ENCODE data around the gene ARRB1. TPM values are rescaled to one million over a fixed set of nuclear protein-coding genes. Genes with fewer than 3 reads are reported as not detected.

Gene ARRB1
- total RNA-seq, 1 donor, result 14.5 TPM

- no peaks in the 10 kb centered on the region for H4K20me1 ChIP-seq (ENCODE audit: insufficient read depth, low read length)
- no peaks in the 10 kb centered on the region for H3K4me1 ChIP-seq (ENCODE audit: insufficient read depth, low read length)
- no peaks in the 10 kb centered on the region for H3K79me2 ChIP-seq (ENCODE audit: insufficient read depth, low read length)
- TF ChIP-seq, protein P1, sequence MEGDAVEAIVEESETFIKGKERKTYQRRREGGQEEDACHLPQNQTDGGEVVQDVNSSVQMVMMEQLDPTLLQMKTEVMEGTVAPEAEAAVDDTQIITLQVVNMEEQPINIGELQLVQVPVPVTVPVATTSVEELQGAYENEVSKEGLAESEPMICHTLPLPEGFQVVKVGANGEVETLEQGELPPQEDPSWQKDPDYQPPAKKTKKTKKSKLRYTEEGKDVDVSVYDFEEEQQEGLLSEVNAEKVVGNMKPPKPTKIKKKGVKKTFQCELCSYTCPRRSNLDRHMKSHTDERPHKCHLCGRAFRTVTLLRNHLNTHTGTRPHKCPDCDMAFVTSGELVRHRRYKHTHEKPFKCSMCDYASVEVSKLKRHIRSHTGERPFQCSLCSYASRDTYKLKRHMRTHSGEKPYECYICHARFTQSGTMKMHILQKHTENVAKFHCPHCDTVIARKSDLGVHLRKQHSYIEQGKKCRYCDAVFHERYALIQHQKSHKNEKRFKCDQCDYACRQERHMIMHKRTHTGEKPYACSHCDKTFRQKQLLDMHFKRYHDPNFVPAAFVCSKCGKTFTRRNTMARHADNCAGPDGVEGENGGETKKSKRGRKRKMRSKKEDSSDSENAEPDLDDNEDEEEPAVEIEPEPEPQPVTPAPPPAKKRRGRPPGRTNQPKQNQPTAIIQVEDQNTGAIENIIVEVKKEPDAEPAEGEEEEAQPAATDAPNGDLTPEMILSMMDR (IDR thresholded peaks at IDR 0.05; ENCODE audit: extremely low read depth, low read depth, low read length), result no peak
- no peaks in the 10 kb centered on the region for H3K9me3 ChIP-seq (ENCODE audit: low read depth, low read length)
- DNase-seq (ENCODE audit: insufficient read length, low spot score, missing footprints), result peak; percentile 68
- H3K4me3 ChIP-seq (ENCODE audit: insufficient read depth, low read length), result no peak overlapping the region
- peaks cover 17% of the 10 kb centered on the region for H3K27me3 ChIP-seq (ENCODE audit: insufficient read depth, low read length)
- no peak overlapping the region for H3K27ac ChIP-seq (ENCODE audit: low read depth, low read length)
- H2AFZ ChIP-seq (ENCODE audit: low read length), result no peak overlapping the region
- H3K36me3 ChIP-seq (ENCODE audit: insufficient read depth, low read length), result no peaks in the 10 kb centered on the region
- no peak overlapping the region for H3K4me2 ChIP-seq (ENCODE audit: insufficient read depth, low read length)
Observed at GRCh38 chr11:75263944-75264349, 87.5 kb downstream of the ARRB1 start.

DNA sequence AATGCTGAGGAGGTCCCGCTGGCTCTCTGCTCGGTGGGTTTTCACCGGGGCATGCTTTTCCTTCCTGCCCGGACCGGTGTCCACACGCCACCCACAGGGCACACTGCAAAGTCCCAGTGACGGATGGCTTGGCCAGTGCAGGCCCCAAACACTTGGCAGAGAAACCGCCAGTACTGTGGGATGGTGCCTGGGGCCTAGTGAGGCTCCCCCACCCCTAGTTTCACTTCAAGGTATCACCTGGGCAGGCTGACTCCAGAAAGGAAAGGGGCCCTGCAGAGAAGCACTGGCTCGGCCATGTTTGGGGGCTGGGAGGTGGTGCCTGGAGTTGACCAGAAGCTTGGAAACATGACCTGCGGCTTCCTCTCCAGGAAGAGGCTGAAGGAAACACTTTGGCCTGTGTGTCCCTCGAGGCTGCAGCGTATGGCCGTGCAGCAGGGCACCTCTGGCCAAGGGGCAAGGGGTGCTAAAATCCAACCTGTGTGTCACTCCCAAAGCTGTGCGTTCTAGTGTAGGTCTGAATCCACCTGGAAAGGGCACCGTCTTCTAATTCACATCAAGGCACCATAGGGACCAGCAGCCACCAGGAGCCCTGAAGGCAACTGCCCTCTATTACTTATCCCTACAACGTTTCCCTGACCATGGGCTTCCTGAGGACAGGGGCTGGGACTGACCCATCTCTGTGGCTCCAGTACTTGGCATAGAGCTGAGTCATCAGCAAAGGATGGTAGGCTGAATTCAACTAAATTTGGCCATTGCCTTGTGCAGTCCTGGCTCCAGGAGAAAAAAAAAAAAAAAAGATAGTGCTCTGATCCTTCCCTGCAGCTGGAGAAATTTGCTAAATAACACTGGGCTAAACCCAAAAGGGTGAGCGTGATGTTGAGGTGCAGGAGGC, 88.3 kb downstream of the ARRB1 start:
- peak; percentile 42 for DNase-seq (ENCODE audit: insufficient read length, low spot score, missing footprints)
- TF ChIP-seq, protein P1 (IDR thresholded peaks at IDR 0.05; ENCODE audit: extremely low read depth, low read depth, low read length), result no peak

GRCh38 chr11:75262436-75262835, 89.0 kb downstream of the ARRB1 start:
- no peak overlapping the region for H2AFZ ChIP-seq (ENCODE audit: low read length)
- H3K36me3 ChIP-seq (ENCODE audit: insufficient read depth, low read length), result no peaks in the 10 kb centered on the region
- no peak overlapping the region for H3K27ac ChIP-seq (ENCODE audit: low read depth, low read length)
- peaks cover 23% of the 10 kb centered on the region for H3K27me3 ChIP-seq (ENCODE audit: insufficient read depth, low read length)
- H3K4me1 ChIP-seq (ENCODE audit: insufficient read depth, low read length), result no peaks in the 10 kb centered on the region
- H3K9me3 ChIP-seq (ENCODE audit: low read depth, low read length), result no peaks in the 10 kb centered on the region
- H4K20me1 ChIP-seq (ENCODE audit: insufficient read depth, low read length), result no peaks in the 10 kb centered on the region
- peak; percentile 21 for DNase-seq (ENCODE audit: insufficient read length, low spot score, missing footprints)
- no peak overlapping the region for H3K4me2 ChIP-seq (ENCODE audit: insufficient read depth, low read length)
- no peak overlapping the region for H3K4me3 ChIP-seq (ENCODE audit: insufficient read depth, low read length)
- TF ChIP-seq, protein P1 (IDR thresholded peaks at IDR 0.05; ENCODE audit: extremely low read depth, low read depth, low read length), result no peak
- no peaks in the 10 kb centered on the region for H3K79me2 ChIP-seq (ENCODE audit: insufficient read depth, low read length)

More for the DNA sequence above, 88.3 kb downstream of the ARRB1 start:
- H3K4me2 ChIP-seq (ENCODE audit: insufficient read depth, low read length), result no peak overlapping the region
- H3K36me3 ChIP-seq (ENCODE audit: insufficient read depth, low read length), result no peaks in the 10 kb centered on the region
- H3K27ac ChIP-seq (ENCODE audit: low read depth, low read length), result no peak overlapping the region
- H3K9me3 ChIP-seq (ENCODE audit: low read depth, low read length), result no peaks in the 10 kb centered on the region
- H4K20me1 ChIP-seq (ENCODE audit: insufficient read depth, low read length), result no peaks in the 10 kb centered on the region
- H2AFZ ChIP-seq (ENCODE audit: low read length), result no peak overlapping the region
- H3K27me3 ChIP-seq (ENCODE audit: insufficient read depth, low read length), result peaks cover 17% of the 10 kb centered on the region
- no peak overlapping the region for H3K4me3 ChIP-seq (ENCODE audit: insufficient read depth, low read length)
- H3K79me2 ChIP-seq (ENCODE audit: insufficient read depth, low read length), result no peaks in the 10 kb centered on the region
- H3K4me1 ChIP-seq (ENCODE audit: insufficient read depth, low read length), result no peaks in the 10 kb centered on the region

DNA sequence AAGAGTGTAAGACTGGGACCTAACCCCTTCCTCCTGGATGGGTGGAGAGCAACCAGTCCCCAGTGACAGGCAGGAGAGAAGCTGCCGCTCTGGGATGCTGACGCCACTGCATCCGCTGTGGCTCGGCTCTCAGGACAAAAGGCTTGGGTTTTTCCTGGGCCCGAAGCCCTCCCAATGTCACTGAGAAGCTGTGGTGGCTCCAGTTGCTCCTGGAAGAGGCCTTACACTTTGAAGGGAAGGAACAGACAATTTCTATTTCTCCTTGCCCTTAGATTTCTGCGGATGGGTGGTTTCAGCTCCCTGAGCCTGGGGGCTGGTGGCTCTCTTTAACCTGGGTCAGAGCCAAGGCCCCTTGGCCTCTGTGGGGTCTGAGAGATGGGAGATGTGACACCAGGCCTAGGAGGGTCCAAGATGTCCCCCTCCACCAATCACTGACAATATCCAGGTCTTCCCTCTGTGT, 89.5 kb downstream of the ARRB1 start:
- no peaks in the 10 kb centered on the region for H3K4me1 ChIP-seq (ENCODE audit: insufficient read depth, low read length)

More for the DNA sequence above, 89.5 kb downstream of the ARRB1 start:
- DNase-seq (ENCODE audit: insufficient read length, low spot score, missing footprints), result peak; percentile 25
- TF ChIP-seq, protein P1 (IDR thresholded peaks at IDR 0.05; ENCODE audit: extremely low read depth, low read depth, low read length), result no peak
- Histone ChIP-seq H3K4me2 (ENCODE audit: insufficient read depth, low read length) (no peak overlapping the region), H3K4me3 (ENCODE audit: insufficient read depth, low read length) (no peak overlapping the region), H4K20me1 (ENCODE audit: insufficient read depth, low read length) (no peaks in the 10 kb centered on the region), H3K9me3 (ENCODE audit: low read depth, low read length) (no peaks in the 10 kb centered on the region), H2AFZ (ENCODE audit: low read length) (no peak overlapping the region), H3K36me3 (ENCODE audit: insufficient read depth, low read length) (no peaks in the 10 kb centered on the region), H3K27me3 (ENCODE audit: insufficient read depth, low read length) (peaks cover 24% of the 10 kb centered on the region), H3K27ac (ENCODE audit: low read depth, low read length) (no peak overlapping the region), H3K79me2 (ENCODE audit: insufficient read depth, low read length) (no peaks in the 10 kb centered on the region)
